Measurements from ENCODE around the gene WFDC11. TPM values are rescaled to one million over a fixed set of nuclear protein-coding genes. Genes with fewer than 3 reads are reported as not detected.

WFDC11 gene
- total RNA-seq, 3 donors from 2014 or later (not counting 1 experiment from before 2014, with no cell fraction given): not detected

DNA sequence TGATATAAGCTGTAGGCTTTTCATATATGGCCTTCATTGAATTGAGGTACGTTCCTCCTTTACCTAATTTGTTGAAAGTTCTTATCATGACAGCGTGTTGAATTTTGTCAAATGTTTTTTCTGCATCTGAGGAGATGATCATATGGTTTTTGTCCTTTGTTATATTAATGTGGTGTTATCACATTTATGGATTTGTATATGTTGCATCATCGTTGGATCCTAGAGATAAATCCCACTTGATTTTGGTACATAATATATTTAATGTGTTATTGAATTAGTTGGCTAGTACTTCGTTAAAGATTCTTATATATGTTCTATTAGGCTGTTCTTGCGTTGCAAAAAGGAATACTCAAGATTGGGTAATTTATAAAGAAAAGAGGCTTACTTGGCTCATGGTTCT lies 30.4 kb downstream of the WFDC11 start:
- Histone ChIP-seq H3K27me3 (ENCODE audit: control insufficient read depth, insufficient read depth, low read length) (no peaks in the 10 kb centered on the region), H3K27ac (ENCODE audit: low read length) (no peak overlapping the region), H3K4me3 (ENCODE audit: low read length) (no peak overlapping the region), H3K4me1 (ENCODE audit: control insufficient read depth, insufficient read depth, low read length) (no peaks in the 10 kb centered on the region), H3K36me3 (ENCODE audit: control insufficient read depth, insufficient read depth, low read length) (no peaks in the 10 kb centered on the region), H3K9me3 (ENCODE audit: control insufficient read depth, insufficient read depth, low read length) (no peaks in the 10 kb centered on the region)
- intact Hi-C loops (cut with micrococcal nuclease): no loop called here
- Mint-ChIP-seq H3K27me3 (ENCODE audit: low read depth in 2 of 2) (peaks cover 10 to 47% of the 10 kb centered on the region in 2 donors), H3K9me3 (no peaks in the 10 kb centered on the region), H3K36me3 (no peaks in the 10 kb centered on the region), H3K4me1 (no peaks in the 10 kb centered on the region), H3K4me3 (no peak overlapping the region), H3K27ac (no peak overlapping the region)
- DNase-seq (no peak), ATAC-seq (no peak)
- TF ChIP-seq, protein P1, sequence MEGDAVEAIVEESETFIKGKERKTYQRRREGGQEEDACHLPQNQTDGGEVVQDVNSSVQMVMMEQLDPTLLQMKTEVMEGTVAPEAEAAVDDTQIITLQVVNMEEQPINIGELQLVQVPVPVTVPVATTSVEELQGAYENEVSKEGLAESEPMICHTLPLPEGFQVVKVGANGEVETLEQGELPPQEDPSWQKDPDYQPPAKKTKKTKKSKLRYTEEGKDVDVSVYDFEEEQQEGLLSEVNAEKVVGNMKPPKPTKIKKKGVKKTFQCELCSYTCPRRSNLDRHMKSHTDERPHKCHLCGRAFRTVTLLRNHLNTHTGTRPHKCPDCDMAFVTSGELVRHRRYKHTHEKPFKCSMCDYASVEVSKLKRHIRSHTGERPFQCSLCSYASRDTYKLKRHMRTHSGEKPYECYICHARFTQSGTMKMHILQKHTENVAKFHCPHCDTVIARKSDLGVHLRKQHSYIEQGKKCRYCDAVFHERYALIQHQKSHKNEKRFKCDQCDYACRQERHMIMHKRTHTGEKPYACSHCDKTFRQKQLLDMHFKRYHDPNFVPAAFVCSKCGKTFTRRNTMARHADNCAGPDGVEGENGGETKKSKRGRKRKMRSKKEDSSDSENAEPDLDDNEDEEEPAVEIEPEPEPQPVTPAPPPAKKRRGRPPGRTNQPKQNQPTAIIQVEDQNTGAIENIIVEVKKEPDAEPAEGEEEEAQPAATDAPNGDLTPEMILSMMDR (IDR thresholded peaks at IDR 0.05): no peak
- whole genome bisulfite sequencing (ENCODE audit: insufficient coverage): 92% methylated on average over 5 of the region's 5 CpGs

DNA sequence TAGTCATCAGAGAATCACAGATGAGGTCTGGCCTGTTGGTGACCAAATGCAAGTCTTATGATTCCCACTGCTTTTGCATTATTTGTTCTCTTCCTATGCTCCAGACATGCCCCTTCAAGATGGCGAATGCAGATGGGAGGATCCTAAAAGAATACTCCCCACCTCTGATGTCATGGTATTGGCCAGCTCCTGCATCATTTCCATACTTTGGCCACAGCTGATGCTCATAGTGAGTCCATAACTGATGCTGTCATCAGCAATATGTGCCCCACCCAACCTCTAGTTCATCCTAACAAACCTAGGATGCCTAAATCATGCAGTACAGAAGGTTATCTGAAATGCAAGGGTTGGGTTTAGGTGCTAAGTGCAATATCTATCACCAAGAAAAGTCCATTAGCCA lies 33.5 kb downstream of the WFDC11 start:
- Mint-ChIP-seq H3K36me3 (no peaks in the 10 kb centered on the region), H3K4me1 (no peaks in the 10 kb centered on the region), H3K27me3 (ENCODE audit: low read depth in 2 of 2) (peaks cover 20 to 49% of the 10 kb centered on the region in 2 donors), H3K27ac (no peak overlapping the region), H3K4me3 (no peak overlapping the region), H3K9me3 (no peaks in the 10 kb centered on the region)
- no peaks in the 10 kb centered on the region for H3K27me3 ChIP-seq (ENCODE audit: control insufficient read depth, insufficient read depth, low read length)
- no peak overlapping the region for H3K27ac ChIP-seq (ENCODE audit: low read length)
- 86% methylated on average over 1 of the region's 1 CpG for WGBS (ENCODE audit: insufficient coverage)
- H3K4me1 ChIP-seq (ENCODE audit: control insufficient read depth, insufficient read depth, low read length): no peaks in the 10 kb centered on the region
- no peaks in the 10 kb centered on the region for H3K9me3 ChIP-seq (ENCODE audit: control insufficient read depth, insufficient read depth, low read length)
- DNase-seq: no peak
- H3K4me3 ChIP-seq (ENCODE audit: low read length): no peak overlapping the region
- no peaks in the 10 kb centered on the region for H3K36me3 ChIP-seq (ENCODE audit: control insufficient read depth, insufficient read depth, low read length)
- TF ChIP-seq, protein P1 (IDR thresholded peaks at IDR 0.05): no peak
- intact Hi-C loops (cut with micrococcal nuclease): no loop called here
- ATAC-seq: no peak

DNA sequence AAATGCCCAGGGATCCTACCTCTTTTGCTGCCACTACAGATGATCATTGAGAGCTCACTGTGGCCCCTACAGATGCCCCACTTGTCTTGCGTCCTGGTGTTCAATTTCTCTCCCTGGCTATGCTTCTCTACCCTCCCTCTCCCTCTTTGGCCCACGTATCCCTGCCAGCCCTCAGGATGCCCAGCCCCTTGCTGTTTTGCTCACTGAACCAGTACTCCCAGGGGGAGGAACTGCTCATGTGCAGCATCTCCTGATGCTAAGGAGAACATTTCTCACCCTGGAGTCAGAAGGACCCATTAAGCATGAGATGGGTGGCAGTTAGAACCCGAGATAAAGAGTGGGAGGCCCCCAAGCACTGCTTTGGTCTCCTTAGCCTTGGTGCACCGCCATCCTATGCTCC lies 38.9 kb downstream of the WFDC11 start, which contains the start of gene WFDC9:
Gene WFDC9 (minus strand): TSS at position 101 of the 400 bp plus-strand sequence. CDS start 21,103 bp downstream, outside the sequence.
- Histone ChIP-seq H3K36me3 (ENCODE audit: control insufficient read depth, insufficient read depth, low read length) (no peaks in the 10 kb centered on the region), H3K27me3 (ENCODE audit: control insufficient read depth, insufficient read depth, low read length) (peaks cover 2% of the 10 kb centered on the region), H3K9me3 (ENCODE audit: control insufficient read depth, insufficient read depth, low read length) (no peaks in the 10 kb centered on the region), H3K27ac (ENCODE audit: low read length) (no peak within 1 kb of the TSS), H3K4me1 (ENCODE audit: control insufficient read depth, insufficient read depth, low read length) (no peaks in the 10 kb centered on the region), H3K4me3 (ENCODE audit: low read length) (no peak within 1 kb of the TSS)
- ATAC-seq (no peak), DNase-seq (no peak)
- Mint-ChIP-seq H3K27me3 (ENCODE audit: low read depth in 2 of 2) (peaks cover 33 to 54% of the 10 kb centered on the region in 2 donors), H3K4me3 (no peak within 1 kb of the TSS), H3K9me3 (no peaks in the 10 kb centered on the region), H3K27ac (no peak within 1 kb of the TSS), H3K36me3 (no peaks in the 10 kb centered on the region), H3K4me1 (no peaks in the 10 kb centered on the region)
- 73% methylated on average over 3 of the region's 4 CpGs for WGBS (ENCODE audit: insufficient coverage)
- intact Hi-C loops (cut with micrococcal nuclease): no loop called here
- TF ChIP-seq, protein P1 (IDR thresholded peaks at IDR 0.05): no peak

DNA sequence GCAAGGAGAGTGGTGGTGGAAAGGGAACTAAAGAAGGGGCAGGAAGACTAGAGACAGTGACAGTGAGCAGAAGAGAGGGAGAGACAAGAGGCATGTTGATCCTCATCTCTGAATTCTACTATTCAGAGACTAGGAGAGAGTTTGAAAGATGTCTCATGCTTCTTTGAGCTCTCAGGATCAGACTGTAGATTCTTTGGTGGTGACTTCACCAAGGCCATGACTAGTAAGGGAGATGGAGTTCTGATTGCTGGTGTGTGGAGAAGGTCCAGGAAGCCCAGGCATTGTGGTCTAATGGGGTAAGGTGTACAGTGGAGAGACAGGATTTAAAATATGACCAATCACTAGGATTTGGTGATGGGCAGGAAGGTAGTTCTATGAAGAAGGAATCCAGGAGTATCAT lies 39.7 kb downstream of the WFDC11 start:
- Histone ChIP-seq H3K4me3 (ENCODE audit: low read length) (no peak overlapping the region), H3K27me3 (ENCODE audit: control insufficient read depth, insufficient read depth, low read length) (peaks cover 2% of the 10 kb centered on the region), H3K27ac (ENCODE audit: low read length) (no peak overlapping the region), H3K36me3 (ENCODE audit: control insufficient read depth, insufficient read depth, low read length) (no peaks in the 10 kb centered on the region), H3K4me1 (ENCODE audit: control insufficient read depth, insufficient read depth, low read length) (no peaks in the 10 kb centered on the region), H3K9me3 (ENCODE audit: control insufficient read depth, insufficient read depth, low read length) (no peaks in the 10 kb centered on the region)
- Mint-ChIP-seq H3K36me3 (no peaks in the 10 kb centered on the region), H3K27ac (no peak overlapping the region), H3K4me3 (no peak overlapping the region), H3K9me3 (no peaks in the 10 kb centered on the region), H3K27me3 (ENCODE audit: low read depth in 2 of 2) (peaks cover 33 to 57% of the 10 kb centered on the region in 2 donors), H3K4me1 (no peaks in the 10 kb centered on the region)
- TF ChIP-seq, protein P1 (IDR thresholded peaks at IDR 0.05): no peak
- ATAC-seq (no peak), DNase-seq (no peak)
- intact Hi-C loops (cut with micrococcal nuclease): no loop called here

Data from natural killer cell (primary cell).